Osteocyte (in vitro differentiated cells): ENCODE data around the gene GDPD5. TPM values are rescaled to one million over a fixed set of nuclear protein-coding genes. Genes with fewer than 3 reads are reported as not detected.

Experiments used
- DNase-seq: peaks from one replicate; pipeline ENCODE4 v3.0.0; 2021; ENCODE audit warnings: mixed read lengths; ENCODE audit not compliant: unreplicated experiment; ENCODE audit errors: extremely low spot score
- H3K27ac Mint-ChIP-seq: one replicate; pipeline ENCODE4 v1.8.0; 2021; ENCODE audit warnings: mild to moderate bottlenecking, mixed read lengths; ENCODE audit not compliant: unreplicated experiment
- H3K27me3 Mint-ChIP-seq: one replicate; pipeline ENCODE4 v1.8.0; 2021; ENCODE audit warnings: mixed read lengths; ENCODE audit not compliant: unreplicated experiment
- H3K36me3 Mint-ChIP-seq: one replicate; pipeline ENCODE4 v1.8.0; 2021; ENCODE audit warnings: mixed read lengths; ENCODE audit not compliant: unreplicated experiment
- H3K4me1 Mint-ChIP-seq: one replicate; pipeline ENCODE4 v1.8.0; 2021; ENCODE audit warnings: mixed read lengths; ENCODE audit not compliant: unreplicated experiment
- H3K4me3 Mint-ChIP-seq: one replicate; pipeline ENCODE4 v1.8.0; 2021; ENCODE audit warnings: mild to moderate bottlenecking, moderate library complexity, mixed read lengths; ENCODE audit not compliant: unreplicated experiment
- H3K9me3 Mint-ChIP-seq: one replicate; pipeline ENCODE4 v1.8.0; 2021; ENCODE audit warnings: mixed read lengths; ENCODE audit not compliant: unreplicated experiment
- total RNA-seq: library from RNA; stranded (reverse); gene quantifications from 2 replicates; pipeline ENCODE4 v1.2.1, GENCODE V29; 2021
- TF ChIP-seq, protein P1 (sequence below): fragments of 200-600 bp; sonication (generic); IDR thresholded peaks from 2 replicates; pipeline ENCODE4 v1.5.0; 2021; ENCODE audit warnings: antibody characterized with exemption, mild to moderate bottlenecking, moderate library complexity

GDPD5 gene
- total RNA-seq, 1 donor from 2014 or later = 3.1 TPM

DNA sequence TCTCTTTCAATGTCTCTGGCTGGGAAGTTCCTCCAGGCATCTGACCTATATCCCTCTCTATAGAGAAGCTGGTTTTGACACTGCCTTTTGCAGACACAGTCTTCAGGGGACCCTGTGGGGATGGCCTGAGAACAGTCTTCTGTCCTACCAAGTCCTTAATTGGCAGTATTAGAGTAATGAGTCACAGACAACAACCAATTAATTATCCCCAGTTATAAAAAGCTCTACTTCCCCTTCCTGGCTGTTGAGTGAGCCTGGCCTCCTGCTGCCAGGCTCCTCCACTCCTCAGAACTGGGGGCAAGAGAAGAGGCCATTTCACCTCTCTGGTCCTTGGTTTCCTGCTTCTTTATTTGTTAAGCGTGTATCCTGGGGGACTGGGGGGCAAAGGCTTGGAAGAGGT lies 51.5 kb downstream of the GDPD5 start:
- no peak for DNase-seq
- H3K4me1 Mint-ChIP-seq = peaks cover 11% of the 10 kb centered on the region
- TF ChIP-seq, protein P1, sequence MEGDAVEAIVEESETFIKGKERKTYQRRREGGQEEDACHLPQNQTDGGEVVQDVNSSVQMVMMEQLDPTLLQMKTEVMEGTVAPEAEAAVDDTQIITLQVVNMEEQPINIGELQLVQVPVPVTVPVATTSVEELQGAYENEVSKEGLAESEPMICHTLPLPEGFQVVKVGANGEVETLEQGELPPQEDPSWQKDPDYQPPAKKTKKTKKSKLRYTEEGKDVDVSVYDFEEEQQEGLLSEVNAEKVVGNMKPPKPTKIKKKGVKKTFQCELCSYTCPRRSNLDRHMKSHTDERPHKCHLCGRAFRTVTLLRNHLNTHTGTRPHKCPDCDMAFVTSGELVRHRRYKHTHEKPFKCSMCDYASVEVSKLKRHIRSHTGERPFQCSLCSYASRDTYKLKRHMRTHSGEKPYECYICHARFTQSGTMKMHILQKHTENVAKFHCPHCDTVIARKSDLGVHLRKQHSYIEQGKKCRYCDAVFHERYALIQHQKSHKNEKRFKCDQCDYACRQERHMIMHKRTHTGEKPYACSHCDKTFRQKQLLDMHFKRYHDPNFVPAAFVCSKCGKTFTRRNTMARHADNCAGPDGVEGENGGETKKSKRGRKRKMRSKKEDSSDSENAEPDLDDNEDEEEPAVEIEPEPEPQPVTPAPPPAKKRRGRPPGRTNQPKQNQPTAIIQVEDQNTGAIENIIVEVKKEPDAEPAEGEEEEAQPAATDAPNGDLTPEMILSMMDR = no peak
- H3K27me3 Mint-ChIP-seq = no peaks in the 10 kb centered on the region
- H3K4me3 Mint-ChIP-seq = no peak overlapping the region
- H3K36me3 Mint-ChIP-seq = no peaks in the 10 kb centered on the region
- no peaks in the 10 kb centered on the region for H3K9me3 Mint-ChIP-seq
- H3K27ac Mint-ChIP-seq = no peak overlapping the region

DNA sequence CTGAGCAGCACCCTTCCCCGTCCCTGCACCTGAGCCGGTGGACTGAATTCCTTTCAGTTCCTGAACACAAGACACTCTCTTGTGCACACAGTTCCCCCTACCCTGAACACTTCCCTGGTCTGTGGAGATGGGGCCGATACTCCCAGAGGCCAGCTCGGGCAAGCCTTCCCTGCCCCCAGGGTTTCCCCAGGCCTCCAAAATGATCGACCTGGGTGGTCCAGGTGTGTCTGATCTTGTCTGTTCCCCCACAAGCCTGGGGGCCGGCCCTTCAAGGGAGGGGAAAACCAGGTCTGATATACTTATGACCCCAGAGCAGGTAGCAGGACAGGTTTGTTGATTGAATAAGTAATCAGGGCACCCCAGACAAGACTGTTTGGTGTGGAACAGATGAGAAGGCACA lies 52.1 kb downstream of the GDPD5 start:
- DNase-seq = no peak
- no peaks in the 10 kb centered on the region for H3K27me3 Mint-ChIP-seq
- H3K4me3 Mint-ChIP-seq = no peak overlapping the region
- H3K4me1 Mint-ChIP-seq = peaks cover 14% of the 10 kb centered on the region
- H3K36me3 Mint-ChIP-seq = no peaks in the 10 kb centered on the region
- TF ChIP-seq, protein P1 = no peak
- no peaks in the 10 kb centered on the region for H3K9me3 Mint-ChIP-seq
- H3K27ac Mint-ChIP-seq = no peak overlapping the region

DNA sequence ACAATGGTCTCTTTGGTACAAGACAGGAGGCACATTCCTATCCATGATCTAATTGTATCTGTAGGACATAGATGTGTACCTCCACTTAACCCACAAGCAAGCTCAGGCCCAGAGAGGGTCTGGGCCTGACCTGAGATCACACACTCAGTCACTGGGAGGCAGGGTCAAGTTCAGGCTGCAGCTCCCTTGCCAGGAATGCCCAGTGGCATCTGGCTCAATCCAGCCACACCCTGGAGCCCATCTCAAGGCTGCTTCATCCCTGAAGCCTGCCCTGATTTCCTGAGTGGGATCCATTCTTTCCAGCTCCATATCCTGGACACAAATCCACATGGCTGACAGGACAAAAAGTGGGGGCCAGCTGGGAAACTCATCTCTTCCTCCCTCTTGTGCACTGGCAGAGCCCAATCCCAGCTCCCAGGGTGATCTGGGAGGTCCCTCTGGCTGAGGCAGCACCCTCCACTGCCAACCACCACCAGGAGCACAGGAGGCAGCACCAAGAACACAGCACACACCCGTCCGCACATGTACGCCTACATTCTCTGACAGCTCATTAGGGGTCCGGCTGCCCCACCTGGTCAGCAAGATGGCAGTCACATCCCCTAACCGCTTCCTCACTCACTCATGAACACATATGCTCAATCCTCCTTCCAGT lies 53.5 kb downstream of the GDPD5 start:
- Mint-ChIP-seq H3K9me3 (no peaks in the 10 kb centered on the region), H3K27ac (no peak overlapping the region), H3K4me1 (peaks cover 21% of the 10 kb centered on the region), H3K36me3 (no peaks in the 10 kb centered on the region), H3K4me3 (no peak overlapping the region), H3K27me3 (no peaks in the 10 kb centered on the region)
- TF ChIP-seq, protein P1 = no peak
- DNase-seq = no peak

DNA sequence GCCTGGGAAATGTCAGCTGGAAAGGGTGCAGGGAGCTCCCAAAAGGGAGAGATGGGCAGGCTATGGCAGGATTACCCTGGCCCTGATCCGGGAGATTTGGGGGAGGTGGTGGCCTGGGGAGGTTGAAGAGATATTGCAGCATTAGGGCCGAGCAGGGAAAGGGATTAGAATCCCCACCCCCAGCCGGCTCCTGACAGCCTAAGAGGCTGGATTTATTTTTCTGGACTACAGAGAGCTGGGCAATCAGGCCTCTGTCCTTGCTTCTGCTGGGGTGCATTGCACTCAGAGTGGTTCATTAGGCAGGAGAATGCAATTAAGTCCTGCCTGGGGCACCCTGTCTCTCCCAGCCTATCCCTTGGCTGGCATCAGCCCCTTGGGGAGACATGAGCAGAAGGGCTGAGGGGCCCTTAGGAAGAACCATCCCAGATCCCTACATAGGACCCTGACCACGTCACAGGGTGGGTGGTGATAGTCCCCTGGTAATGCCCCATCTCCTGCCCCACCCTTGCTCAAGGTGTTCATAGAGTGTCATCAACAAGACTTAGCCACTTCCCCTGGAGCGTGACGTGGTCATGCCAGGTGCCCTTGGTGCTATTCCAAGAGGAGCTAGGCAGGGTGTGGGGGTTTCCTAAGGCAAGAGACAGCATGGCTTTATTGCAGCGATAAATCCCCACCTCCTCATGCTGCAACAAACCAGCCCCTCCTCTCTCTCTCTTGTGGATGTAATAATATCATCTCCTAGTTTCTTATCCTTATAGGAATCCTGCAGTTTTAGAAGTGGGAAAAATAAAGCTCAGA lies 54.4 kb downstream of the GDPD5 start:
- Mint-ChIP-seq H3K27ac (no peak overlapping the region), H3K9me3 (no peaks in the 10 kb centered on the region), H3K4me1 (peaks cover 22% of the 10 kb centered on the region), H3K4me3 (no peak overlapping the region), H3K27me3 (no peaks in the 10 kb centered on the region), H3K36me3 (no peaks in the 10 kb centered on the region)
- TF ChIP-seq, protein P1 = no peak
- no peak for DNase-seq

DNA sequence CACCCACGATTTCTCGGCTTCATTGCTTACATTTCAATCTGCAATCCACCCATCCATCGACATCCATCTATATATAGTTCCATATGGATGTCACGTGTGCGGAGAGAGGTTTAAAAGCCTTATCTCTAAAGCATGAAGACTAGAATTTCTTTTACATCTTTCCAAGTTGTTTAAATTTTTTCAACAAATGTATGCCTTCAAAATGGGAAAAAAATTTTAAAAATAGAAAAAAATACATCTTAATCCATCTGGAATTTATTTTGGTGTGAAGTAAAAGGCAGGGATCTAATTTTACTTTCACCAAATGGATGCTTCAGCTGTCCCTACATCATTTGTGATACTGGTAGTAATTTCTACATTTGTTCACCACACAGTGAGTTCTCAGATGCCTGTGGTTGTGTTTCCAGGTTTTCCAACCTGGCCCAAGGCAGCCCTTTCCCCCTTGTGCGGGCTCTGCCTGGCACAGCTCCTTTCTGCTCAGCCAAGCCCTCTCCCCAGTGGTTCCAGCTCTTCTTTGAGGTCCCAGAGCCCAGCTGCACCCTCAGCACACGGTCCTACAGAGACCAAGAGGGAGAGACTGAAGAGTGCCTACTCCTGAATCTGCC lies 55.2 kb downstream of the GDPD5 start:
- TF ChIP-seq, protein P1 = no peak
- Mint-ChIP-seq H3K4me3 (no peak overlapping the region), H3K36me3 (no peaks in the 10 kb centered on the region), H3K4me1 (peaks cover 18% of the 10 kb centered on the region), H3K27ac (no peak overlapping the region), H3K27me3 (no peaks in the 10 kb centered on the region), H3K9me3 (no peaks in the 10 kb centered on the region)
- no peak for DNase-seq
